Mesothelial cell of epicardium (in vitro differentiated cells): ENCODE measurements around the gene RNGTT. TPM values are rescaled to one million over a fixed set of nuclear protein-coding genes. Genes with fewer than 3 reads are reported as not detected.

Experiments used
- DNase-seq, 2 experiments: peaks; one replicate each; pipeline ENCODE4 v3.0.0; 2021; ENCODE audit warnings: low spot score in 2 of 2; ENCODE audit not compliant: unreplicated experiment in 2 of 2
- H3K27ac Mint-ChIP-seq: 2 replicates; pipeline ENCODE4 v1.8.0; 2021; ENCODE audit warnings: mixed read lengths
- H3K27me3 Mint-ChIP-seq: 2 replicates; pipeline ENCODE4 v1.8.0; 2021; ENCODE audit warnings: low read depth, mixed read lengths
- H3K36me3 Mint-ChIP-seq: 2 replicates; pipeline ENCODE4 v1.8.0; 2021; ENCODE audit warnings: mixed read lengths
- H3K4me1 Mint-ChIP-seq: 2 replicates; pipeline ENCODE4 v1.8.0; 2021; ENCODE audit warnings: mixed read lengths
- H3K4me3 Mint-ChIP-seq: 2 replicates; pipeline ENCODE4 v1.8.0; 2021; ENCODE audit warnings: mild to moderate bottlenecking, moderate library complexity, mixed read lengths
- H3K9me3 Mint-ChIP-seq: 2 replicates; pipeline ENCODE4 v1.8.0; 2021; ENCODE audit warnings: mixed read lengths
- CTCF ChIP-seq: fragments of 200-600 bp; sonication (generic); IDR thresholded peaks from one replicate; pipeline ENCODE4 v1.5.0; 2021; ENCODE audit warnings: antibody characterized with exemption; ENCODE audit not compliant: unreplicated experiment
- total RNA-seq: library from RNA; stranded (reverse); gene quantifications from 3 replicates; pipeline ENCODE4 v1.2.1, GENCODE V29; 2021

RNGTT gene
- total RNA-seq, 1 donor from 2014 or later = 16.5 TPM

DNA sequence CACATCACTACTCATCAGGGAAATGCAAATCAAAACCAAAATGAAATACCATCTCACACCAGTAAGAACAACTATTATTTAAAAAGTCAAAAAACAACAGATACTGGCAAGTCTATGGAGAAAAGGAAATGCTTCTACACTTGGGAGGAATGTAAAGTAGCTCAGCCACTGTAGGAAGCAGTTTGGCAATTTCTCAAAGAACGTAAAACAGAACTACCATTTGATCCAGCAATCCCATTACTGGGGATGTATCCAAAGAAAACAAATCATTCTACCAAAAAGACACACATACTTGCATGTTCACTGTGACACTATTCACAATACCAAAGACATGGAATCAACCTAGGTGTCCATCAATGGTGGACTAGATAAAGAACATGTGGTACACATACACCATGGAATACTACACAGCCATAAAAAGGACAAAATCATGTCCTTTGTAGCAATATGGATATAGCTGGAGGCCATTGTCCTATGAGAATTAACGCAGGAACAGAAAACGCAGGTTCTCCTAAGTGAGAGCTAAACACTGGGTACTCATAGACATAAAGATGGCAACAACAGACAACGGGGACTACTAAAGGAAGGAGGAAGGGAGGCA, 260.4 kb downstream of the RNGTT start:
- H3K27ac Mint-ChIP-seq = no peak overlapping the region
- DNase-seq = no peak
- no peak for TF ChIP-seq CTCF

GRCh38 chr6:88698661-88699060, 264.8 kb downstream of the RNGTT start:
- DNase-seq = no peak
- Mint-ChIP-seq H3K27me3 (no peaks in the 10 kb centered on the region), H3K36me3 (peaks cover 15% of the 10 kb centered on the region), H3K9me3 (peaks cover 27% of the 10 kb centered on the region), H3K27ac (no peak overlapping the region), H3K4me1 (no peaks in the 10 kb centered on the region), H3K4me3 (no peak overlapping the region)
- TF ChIP-seq CTCF = no peak

More for the DNA sequence above, 260.4 kb downstream of the RNGTT start:
- H3K4me3 Mint-ChIP-seq = no peak overlapping the region
- peaks cover 2% of the 10 kb centered on the region for H3K4me1 Mint-ChIP-seq
- peaks cover 14% of the 10 kb centered on the region for H3K9me3 Mint-ChIP-seq
- peaks cover 8% of the 10 kb centered on the region for H3K36me3 Mint-ChIP-seq
- no peaks in the 10 kb centered on the region for H3K27me3 Mint-ChIP-seq

GRCh38 chr6:88695937-88696336, 267.5 kb downstream of the RNGTT start:
- DNase-seq = no peak
- H3K27me3 Mint-ChIP-seq = no peaks in the 10 kb centered on the region
- peaks cover 13% of the 10 kb centered on the region for H3K36me3 Mint-ChIP-seq
- H3K9me3 Mint-ChIP-seq = peaks cover 22% of the 10 kb centered on the region
- no peaks in the 10 kb centered on the region for H3K4me1 Mint-ChIP-seq
- H3K27ac Mint-ChIP-seq = no peak overlapping the region
- no peak overlapping the region for H3K4me3 Mint-ChIP-seq
- no peak for TF ChIP-seq CTCF

- Mint-ChIP-seq H3K4me1 (no peaks in the 10 kb centered on the region), H3K27ac (no peak overlapping the region), H3K27me3 (no peaks in the 10 kb centered on the region), H3K36me3 (peaks cover 8% of the 10 kb centered on the region), H3K4me3 (no peak overlapping the region), H3K9me3 (peaks cover 13% of the 10 kb centered on the region)
- DNase-seq = no peak
- TF ChIP-seq CTCF = no peak
Measured at GRCh38 chr6:88683734-88684133, 279.7 kb downstream of the RNGTT start.

- no peak for TF ChIP-seq CTCF
- Mint-ChIP-seq H3K4me3 (no peak overlapping the region), H3K27me3 (no peaks in the 10 kb centered on the region), H3K27ac (no peak overlapping the region), H3K9me3 (no peaks in the 10 kb centered on the region), H3K4me1 (no peaks in the 10 kb centered on the region), H3K36me3 (peaks cover 11% of the 10 kb centered on the region)
- no peak for DNase-seq
Measured at GRCh38 chr6:88680654-88681053, 282.8 kb downstream of the RNGTT start.

DNA sequence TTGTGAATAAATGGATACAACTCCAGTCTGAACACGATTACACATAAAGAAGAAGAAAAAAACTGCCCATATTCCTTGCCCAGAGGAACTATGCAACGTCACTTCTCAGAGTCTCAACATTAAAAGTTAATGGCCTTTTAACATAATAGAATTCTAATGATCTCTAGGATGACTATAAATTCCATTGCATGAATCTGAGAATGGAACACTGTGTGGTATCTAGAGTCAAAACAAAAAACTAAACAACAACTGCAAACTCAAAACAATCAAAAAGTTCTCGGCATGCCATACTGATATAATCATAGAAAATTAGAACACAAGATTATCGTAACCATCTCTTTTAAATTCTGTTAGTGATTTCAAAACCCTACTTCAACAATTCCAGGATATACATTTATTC, 283.6 kb downstream of the RNGTT start:
- no peak overlapping the region for H3K27ac Mint-ChIP-seq
- H3K4me1 Mint-ChIP-seq = no peaks in the 10 kb centered on the region
- H3K36me3 Mint-ChIP-seq = peaks cover 11% of the 10 kb centered on the region

More for the DNA sequence above, 283.6 kb downstream of the RNGTT start:
- Mint-ChIP-seq H3K9me3 (no peaks in the 10 kb centered on the region), H3K4me3 (no peak overlapping the region), H3K27me3 (no peaks in the 10 kb centered on the region)
- no peak for DNase-seq
- TF ChIP-seq CTCF = no peak
